Vagina (tissue), 2 donors: Measurements from ENCODE around the gene JAGN1. TPM values are rescaled to one million over a fixed set of nuclear protein-coding genes. Genes with fewer than 3 reads are reported as not detected.
A peak's percentile ranks its signal among the peaks of the same experiment; 100 is the strongest.
"Not testable (repeated sequence)": the region's sequence is repeated elsewhere in the genome, so short reads cannot be mapped to it uniquely, and the experiment has no call there.

Experiments used
- DNase-seq, 2 donors: peaks; one replicate each; pipeline ENCODE4 v3.0.0-alpha.2; 2017; ENCODE audit errors: extremely low spot score in 2 of 2
- H3K27ac ChIP-seq: fragments of 200-600 bp; sonication (generic); one replicate; pipeline ENCODE4 v1.5.1; 2019
- H3K27me3 ChIP-seq: fragments of 200-600 bp; sonication (generic); one replicate; pipeline ENCODE4 v1.5.1; 2019
- H3K36me3 ChIP-seq, 2 donors: fragments of 200-600 bp; sonication (generic); one replicate each; pipeline ENCODE4 v1.5.1; 2017 to 2019
- H3K4me1 ChIP-seq: fragments of 200-600 bp; sonication (generic); one replicate; pipeline ENCODE4 v1.5.1; 2019
- H3K4me3 ChIP-seq, 2 donors: fragments of 200-600 bp; sonication (generic); 1 replicate in 1 of 2; 2 replicates in 1 of 2; pipeline ENCODE4 v1.5.1; 2016 to 2019
- H3K9me3 ChIP-seq: fragments of 200-600 bp; sonication (generic); one replicate; pipeline ENCODE4 v1.5.1; 2019
- CTCF ChIP-seq, 3 experiments: fragments of 450-650 bp in 2 of 3; fragments of 200-600 bp in 1 of 3; sonication (generic) in 1 of 3; IDR thresholded peaks; one replicate each; pipeline ENCODE4 v1.5.1; 2017 to 2019; ENCODE audit warnings: antibody characterized with exemption in 3 of 3, mild to moderate bottlenecking in 2 of 3, moderate library complexity in 2 of 3
- POLR2A ChIP-seq, 2 donors: fragments of 450-650 bp; IDR thresholded peaks; one replicate each; pipeline ENCODE4 v1.6.1; 2017; ENCODE audit warnings: antibody characterized with exemption in 2 of 2, mild to moderate bottlenecking in 2 of 2, moderate library complexity in 2 of 2
- POLR2AphosphoS5 ChIP-seq, 2 donors: sonication (generic); formaldehyde crosslinking; IDR thresholded peaks; one replicate each; pipeline ENCODE4 v1.9.0; 2017; ENCODE audit warnings: antibody characterized with exemption in 2 of 2, mild to moderate bottlenecking in 2 of 2, low read depth in 1 of 2; ENCODE audit not compliant: insufficient read depth in 1 of 2
- intact Hi-C: fragments of 100-400 bp; cut with DNase I; formaldehyde crosslinking; loops from one replicate; pipeline ENCODE4 v1.15.1; 2023
- total RNA-seq: library from RNA; depleted of rRNA; stranded (reverse); fragments of >200 nt; gene quantifications from one replicate; pipeline ENCODE4 v1.2.3, GENCODE V29; 2016

The JAGN1 gene
- total RNA-seq, 1 donor from 2014 or later: 32.7 TPM

GRCh38 chr3:9846931-9847488, 43.4 kb upstream of the JAGN1 start:
- no peak overlapping the region for H3K27ac ChIP-seq
- no peaks in the 10 kb centered on the region for H3K36me3 ChIP-seq
- no peak overlapping the region for H3K4me3 ChIP-seq
- intact Hi-C loops: no loop called here
- no peaks in the 10 kb centered on the region for H3K27me3 ChIP-seq
- peaks cover 22% of the 10 kb centered on the region for H3K4me1 ChIP-seq
- no peaks in the 10 kb centered on the region for H3K9me3 ChIP-seq
- DNase-seq: no peak
- TF ChIP-seq CTCF (IDR thresholded peaks at IDR 0.05) (no peak), POLR2A (IDR thresholded peaks at IDR 0.05) (no peak), POLR2AphosphoS5 (IDR thresholded peaks at IDR 0.05; ENCODE audit: insufficient read depth in 1 of 2, low read depth in 1 of 2) (no peak)

GRCh38 chr3:9847870-9848269, 42.5 kb upstream of the JAGN1 start:
- H3K4me3 ChIP-seq, H3K27me3 ChIP-seq, H3K36me3 ChIP-seq, intact Hi-C loops, DNase-seq, H3K27ac ChIP-seq, H3K9me3 ChIP-seq: not testable (repeated sequence)
- peaks cover 15% of the 10 kb centered on the region for H3K4me1 ChIP-seq

GRCh38 chr3:9848860-9849259, 41.5 kb upstream of the JAGN1 start:
- H3K27me3 ChIP-seq, H3K27ac ChIP-seq, H3K36me3 ChIP-seq, H3K9me3 ChIP-seq, H3K4me1 ChIP-seq, intact Hi-C loops, DNase-seq, H3K4me3 ChIP-seq: not testable (repeated sequence)
- peak in 2 of 3 experiments; percentile 41 to 54 for TF ChIP-seq CTCF (IDR thresholded peaks at IDR 0.05)

GRCh38 chr3:9851383-9851782, 39.0 kb upstream of the JAGN1 start:
- intact Hi-C loops, H3K4me3 ChIP-seq, H3K4me1 ChIP-seq, H3K27me3 ChIP-seq, H3K36me3 ChIP-seq, DNase-seq, H3K9me3 ChIP-seq, H3K27ac ChIP-seq: not testable (repeated sequence)

GRCh38 chr3:9851926-9852325, 38.5 kb upstream of the JAGN1 start:
- intact Hi-C loops, H3K27ac ChIP-seq: not testable (repeated sequence)

GRCh38 chr3:9852528-9852927, 37.9 kb upstream of the JAGN1 start:
- H3K4me3 ChIP-seq: no peak overlapping the region
- H3K27me3 ChIP-seq: no peaks in the 10 kb centered on the region
- H3K9me3 ChIP-seq: no peaks in the 10 kb centered on the region
- intact Hi-C loops: no loop called here
- no peaks in the 10 kb centered on the region for H3K4me1 ChIP-seq
- H3K36me3 ChIP-seq: no peaks in the 10 kb centered on the region
- TF ChIP-seq POLR2A (IDR thresholded peaks at IDR 0.05): no peak
- no peak for TF ChIP-seq CTCF (IDR thresholded peaks at IDR 0.05)
- TF ChIP-seq POLR2AphosphoS5 (IDR thresholded peaks at IDR 0.05; ENCODE audit: insufficient read depth in 1 of 2, low read depth in 1 of 2): no peak
- H3K27ac ChIP-seq: no peak overlapping the region
- no peak for DNase-seq

More at GRCh38 chr3:9851926-9852325, 38.5 kb upstream of the JAGN1 start:
- not testable (repeated sequence) for DNase-seq, H3K4me1 ChIP-seq, H3K36me3 ChIP-seq, H3K9me3 ChIP-seq, H3K4me3 ChIP-seq, H3K27me3 ChIP-seq

GRCh38 chr3:9854291-9854940, 36.0 kb upstream of the JAGN1 start:
- H3K4me1 ChIP-seq, H3K27me3 ChIP-seq, H3K9me3 ChIP-seq, intact Hi-C loops, H3K36me3 ChIP-seq, DNase-seq, H3K27ac ChIP-seq, H3K4me3 ChIP-seq: not testable (repeated sequence)
